HG02938 (cell line): ENCODE measurements around the gene LOXHD1.

Experiments
- ATAC-seq: cut with Tn5 transposase; IDR thresholded peaks from one replicate; pipeline ENCODE4 v1.9.1; 2021; ENCODE audit warnings: mild to moderate bottlenecking, moderate library complexity; ENCODE audit not compliant: unreplicated experiment

Gene LOXHD1

DNA sequence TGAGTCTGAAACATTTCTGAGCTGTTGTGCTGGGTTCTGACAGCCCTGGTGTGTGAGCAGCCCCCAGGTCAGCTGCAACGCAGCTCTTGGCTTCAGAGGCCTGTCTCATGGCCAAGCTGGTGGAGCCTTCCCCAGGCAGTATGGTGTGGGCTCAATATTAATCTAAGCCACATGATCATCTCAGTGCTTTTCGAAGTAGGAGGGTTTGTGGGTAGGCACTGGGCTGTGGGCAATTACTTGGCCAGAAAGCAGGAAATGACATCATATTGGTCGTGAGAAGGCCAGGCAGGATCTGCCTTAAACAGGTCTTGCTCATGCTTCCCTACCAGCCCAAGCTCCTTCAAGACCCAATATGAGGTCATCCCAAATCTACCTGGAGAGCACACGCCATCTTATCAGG is 26.9 kb downstream of the LOXHD1 start:
- ATAC-seq = no peak

DNA sequence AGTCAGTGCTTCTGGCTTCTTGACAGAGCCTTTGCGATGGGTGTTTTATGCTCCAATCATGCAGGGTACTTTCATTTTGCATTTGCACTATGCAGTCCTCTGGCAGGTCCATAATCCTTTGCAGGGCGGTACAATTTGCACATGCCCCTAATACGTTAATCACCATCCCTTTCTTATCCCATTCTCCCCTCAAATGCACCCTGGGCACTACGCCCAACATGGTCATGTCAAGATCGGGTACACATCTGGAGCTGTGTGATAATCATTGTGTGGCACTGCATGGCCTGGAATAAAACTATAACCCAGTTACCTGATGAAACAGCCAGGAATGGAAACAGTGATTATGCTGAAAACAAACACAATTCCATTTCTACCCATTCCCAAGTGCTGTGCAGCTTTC is 27.7 kb downstream of the LOXHD1 start:
- no peak for ATAC-seq

DNA sequence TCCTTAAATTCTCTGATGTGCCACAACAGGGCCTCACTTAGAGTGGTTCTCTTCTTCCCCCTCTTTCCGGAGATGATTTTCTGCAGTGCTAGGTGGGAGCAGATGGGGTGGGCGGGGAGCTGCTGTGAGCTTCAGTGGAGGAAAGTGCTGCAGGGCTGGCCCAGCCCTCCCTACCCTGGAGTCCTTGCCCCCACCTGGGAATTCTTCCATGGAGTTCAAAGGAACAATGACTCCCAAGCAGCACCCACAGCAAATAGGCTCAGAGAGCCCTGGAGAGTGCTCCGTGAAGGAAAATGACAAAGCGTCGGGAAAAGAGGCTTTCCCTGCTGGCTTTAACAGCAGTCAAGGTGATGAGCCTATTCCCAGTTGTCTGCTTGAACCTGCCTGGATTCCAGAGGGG is 28.8 kb downstream of the LOXHD1 start:
- no peak for ATAC-seq

DNA sequence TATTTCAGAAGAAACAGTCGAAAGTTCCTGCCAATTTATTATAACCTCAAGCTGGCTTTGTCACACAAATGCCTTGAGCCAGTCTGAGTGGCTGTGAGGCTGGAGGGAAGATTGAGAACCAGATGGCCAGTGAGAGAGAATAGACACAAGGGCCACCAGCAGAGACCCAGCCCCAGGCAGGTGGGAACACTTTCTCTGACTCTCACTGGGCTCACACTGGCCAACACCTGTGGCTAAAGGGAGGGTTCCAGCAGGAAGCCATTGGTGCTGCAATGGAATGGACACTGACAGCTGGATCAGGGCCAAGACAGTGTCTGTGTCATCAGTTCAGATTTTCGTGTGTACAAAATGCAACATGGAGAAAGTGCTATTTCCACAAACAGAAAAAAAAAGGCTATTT is 29.9 kb downstream of the LOXHD1 start:
- no peak for ATAC-seq

DNA sequence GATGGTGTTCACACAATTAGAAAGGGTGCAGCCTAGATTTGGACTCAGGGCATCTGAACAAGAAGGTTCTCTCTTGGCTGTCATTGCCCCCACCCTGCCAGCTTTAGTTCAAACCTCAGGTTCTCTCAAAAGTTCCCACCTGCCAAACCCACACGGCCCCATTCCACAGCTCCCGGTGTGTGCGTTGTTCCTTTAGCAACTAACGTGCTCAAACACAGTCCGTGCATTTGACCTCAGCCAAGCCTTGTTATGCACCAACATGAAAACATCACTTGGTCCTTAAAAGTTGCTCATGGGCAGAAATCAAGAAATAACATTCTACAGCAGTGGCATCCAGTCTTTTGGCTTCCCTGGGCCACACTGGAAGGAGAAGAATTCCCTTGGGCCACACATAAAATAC is 32.0 kb downstream of the LOXHD1 start:
- ATAC-seq = no peak

DNA sequence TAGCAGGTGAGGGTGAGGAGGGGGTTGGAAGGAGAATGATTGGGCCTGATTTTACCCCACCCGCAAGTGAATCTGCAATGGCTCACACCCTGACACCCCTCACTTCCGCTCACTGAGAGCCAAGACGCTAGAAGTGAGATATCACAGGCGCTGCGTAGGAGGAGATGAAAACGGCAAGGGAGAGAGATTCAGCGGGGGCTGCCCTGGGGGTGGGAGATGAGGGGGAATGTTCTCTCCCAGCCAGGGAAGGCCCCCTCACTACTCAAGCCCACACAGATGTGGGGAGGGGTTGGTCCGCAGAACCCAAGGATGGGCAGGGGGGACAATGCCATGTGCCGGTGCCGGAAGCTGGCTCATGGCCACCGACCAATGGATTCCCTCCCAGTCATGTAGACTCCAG is 32.9 kb downstream of the LOXHD1 start:
- no peak for ATAC-seq

DNA sequence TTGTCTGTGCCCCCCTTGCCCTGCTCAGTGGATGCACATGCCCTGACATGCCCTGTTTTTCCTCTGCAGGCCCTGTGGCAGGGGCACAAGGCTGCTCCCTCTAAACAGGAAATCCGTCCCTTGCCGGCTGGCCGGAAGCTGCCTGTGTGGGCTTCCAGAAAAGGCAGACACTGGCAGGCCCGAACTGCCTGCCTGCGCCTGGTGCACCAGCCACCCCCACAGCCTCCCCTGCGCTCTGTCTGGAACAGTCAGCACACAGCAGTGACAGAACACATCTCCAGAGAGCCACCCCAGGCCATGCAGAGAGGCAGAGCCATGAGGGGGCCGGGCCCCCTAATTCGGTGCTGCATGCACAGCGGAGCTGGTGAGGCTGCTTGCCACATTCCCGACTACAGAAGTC is 33.5 kb downstream of the LOXHD1 start:
- ATAC-seq = no peak

DNA sequence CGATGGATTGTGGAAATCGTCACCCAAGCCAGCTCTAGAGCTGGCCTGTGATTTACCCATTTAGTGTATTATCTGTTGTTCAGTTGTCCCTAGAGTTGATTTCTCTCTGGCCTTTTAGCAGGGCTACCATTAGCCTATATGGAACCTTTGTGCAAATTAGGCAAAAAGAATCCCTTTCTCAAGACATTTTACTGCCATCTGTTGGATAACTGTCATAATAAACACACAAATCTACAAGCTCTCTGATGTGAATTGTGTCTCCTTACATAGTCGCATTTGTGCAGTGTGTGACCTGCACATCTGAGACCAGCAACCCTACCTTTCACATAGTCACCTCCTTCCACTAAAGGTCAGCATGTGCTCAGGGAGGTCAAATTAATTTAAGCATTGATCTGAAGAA is 34.0 kb downstream of the LOXHD1 start:
- no peak for ATAC-seq

DNA sequence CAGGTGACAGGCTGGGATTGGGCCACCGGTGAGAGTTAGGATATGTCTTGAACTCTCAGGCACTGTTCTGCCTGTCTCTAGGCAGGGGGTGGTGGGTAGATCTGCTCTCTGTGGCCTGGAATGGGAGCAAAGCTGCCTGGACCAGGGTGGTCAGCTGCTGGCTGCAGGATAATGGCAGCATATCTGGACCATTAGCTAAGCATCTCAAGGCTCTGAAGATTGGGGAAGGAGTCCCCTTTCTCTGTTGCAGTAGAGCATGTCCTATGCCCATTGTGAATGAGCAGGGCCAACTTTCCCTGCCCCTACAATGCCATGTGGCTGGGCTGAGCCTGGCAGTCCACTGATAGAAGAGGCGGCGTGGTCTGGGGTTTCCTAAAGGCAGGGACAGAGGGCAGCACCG is 34.6 kb downstream of the LOXHD1 start:
- ATAC-seq = no peak

DNA sequence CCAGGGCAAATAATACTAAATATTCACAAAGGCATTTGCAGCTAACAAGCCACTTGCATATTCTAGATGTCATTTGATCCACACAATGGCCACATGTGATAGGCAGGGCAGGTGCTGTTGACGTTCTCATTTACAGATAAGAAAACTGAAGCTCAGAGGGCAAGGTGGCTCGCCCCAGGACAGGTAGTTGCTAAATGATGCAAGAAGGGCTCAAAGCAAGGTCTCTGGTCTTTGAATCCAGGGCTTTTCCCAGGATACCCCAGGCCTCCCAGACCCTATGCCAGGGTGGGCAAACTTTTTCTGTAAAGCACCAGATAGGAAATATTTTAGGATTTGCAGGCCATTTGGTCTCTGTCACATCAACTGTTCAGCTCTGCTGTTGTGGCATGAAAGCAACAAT is 35.1 kb downstream of the LOXHD1 start:
- ATAC-seq = no peak

DNA sequence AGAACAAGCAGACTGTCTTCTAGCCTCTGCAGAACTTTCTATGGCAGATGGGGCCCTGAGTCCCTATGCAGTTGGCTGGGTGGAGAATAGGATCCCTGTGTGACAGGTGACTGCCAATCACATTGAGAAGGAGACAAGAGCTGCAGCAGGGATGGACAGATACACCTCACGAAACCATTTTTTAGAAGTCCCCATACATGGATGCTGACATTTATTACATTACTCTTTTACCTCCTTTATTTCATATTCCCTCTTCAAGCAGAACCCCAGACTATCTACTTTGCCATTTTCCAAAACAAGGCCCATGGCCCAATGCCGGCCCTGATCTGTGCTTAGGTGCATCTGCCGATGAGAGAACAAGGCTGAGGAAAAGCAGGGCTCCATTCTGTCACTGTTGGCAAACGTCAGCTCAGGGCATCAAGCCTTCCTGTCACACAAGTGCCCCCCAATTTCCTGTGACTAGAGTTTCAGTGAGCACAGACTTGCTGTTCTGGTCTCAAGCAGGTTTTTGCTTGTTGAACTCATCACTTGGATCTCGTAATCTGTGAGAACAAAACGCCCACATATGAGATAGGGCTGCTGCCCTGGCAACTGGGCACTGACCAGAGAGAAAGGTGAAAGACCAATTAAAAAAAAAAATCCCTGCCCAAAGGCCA is 35.8 kb downstream of the LOXHD1 start:
- ATAC-seq = no peak

DNA sequence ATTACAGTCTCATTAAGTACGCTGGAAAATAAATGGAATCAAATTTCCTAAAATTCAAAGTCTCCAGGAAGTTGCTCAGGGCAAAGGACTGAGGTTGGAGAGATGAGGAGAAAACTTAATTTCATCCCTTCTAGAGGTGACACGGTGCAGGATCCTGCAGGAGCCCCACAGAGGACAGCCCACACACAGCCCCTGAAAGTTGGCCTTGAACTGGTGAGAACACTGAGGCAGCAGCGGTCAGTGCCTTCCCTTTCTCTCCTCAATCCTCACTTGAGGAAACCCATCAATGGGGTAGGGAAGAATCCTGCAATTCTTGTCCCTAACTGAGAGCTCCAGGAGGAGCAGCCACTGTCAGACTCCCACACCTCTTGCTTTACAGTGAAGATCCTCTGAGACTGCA is 37.5 kb downstream of the LOXHD1 start:
- no peak for ATAC-seq

DNA sequence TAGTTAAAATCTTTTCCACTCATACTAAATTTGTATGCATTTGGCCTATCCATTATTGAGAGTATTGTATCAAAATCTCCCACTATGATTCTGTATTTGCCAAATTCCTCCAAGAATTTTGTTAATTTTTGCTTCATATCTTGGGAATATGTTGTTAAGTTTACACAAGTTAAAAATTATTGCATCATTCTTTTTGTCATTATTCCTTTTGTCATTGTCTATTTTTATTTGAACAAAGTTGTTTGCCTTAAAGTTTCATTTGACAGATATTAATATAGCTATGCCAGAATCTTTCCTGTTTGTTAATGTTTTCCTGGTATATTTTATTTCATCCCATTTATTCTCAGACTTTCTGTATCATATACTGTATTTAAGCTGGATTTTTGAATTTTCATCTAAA is 41.3 kb downstream of the LOXHD1 start:
- no peak for ATAC-seq

DNA sequence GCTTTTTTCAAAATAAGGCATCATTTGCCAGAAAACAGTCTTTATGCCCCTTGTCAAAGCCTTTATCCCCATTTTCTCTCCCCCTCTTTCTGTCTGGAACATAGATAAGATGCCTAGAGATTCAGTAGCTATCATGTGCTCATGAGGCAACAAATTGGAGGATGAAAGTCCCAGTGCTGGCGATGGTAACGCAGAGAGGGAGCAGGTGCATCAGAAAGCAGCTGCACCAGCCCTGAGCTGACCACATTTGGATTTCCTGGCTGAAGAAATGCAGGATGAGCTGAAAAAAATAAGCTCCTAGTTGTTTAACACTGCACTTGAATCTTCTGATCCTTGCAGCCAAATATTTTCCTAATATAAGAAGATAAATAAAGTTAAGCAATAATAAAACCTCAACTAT is 48.0 kb downstream of the LOXHD1 start:
- ATAC-seq = no peak

DNA sequence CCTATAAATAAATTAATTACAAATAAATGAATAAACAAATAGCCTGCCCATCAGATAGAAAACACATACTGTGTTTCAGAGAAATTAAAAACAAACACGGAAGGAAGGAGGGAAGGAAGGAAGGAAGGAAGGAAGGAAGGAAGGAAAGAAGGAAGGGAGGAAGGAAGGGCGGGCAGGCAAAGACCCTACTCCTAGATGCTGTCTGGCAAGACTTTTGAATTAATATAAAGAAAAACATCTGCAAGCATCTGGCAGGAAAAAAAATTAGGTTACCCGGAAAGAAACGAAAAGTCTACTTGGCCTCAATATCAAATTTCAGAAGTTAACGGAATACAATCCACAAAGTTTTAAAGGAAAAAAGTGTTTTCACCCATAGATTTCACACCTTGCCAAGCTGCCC is 49.1 kb downstream of the LOXHD1 start:
- no peak for ATAC-seq

DNA sequence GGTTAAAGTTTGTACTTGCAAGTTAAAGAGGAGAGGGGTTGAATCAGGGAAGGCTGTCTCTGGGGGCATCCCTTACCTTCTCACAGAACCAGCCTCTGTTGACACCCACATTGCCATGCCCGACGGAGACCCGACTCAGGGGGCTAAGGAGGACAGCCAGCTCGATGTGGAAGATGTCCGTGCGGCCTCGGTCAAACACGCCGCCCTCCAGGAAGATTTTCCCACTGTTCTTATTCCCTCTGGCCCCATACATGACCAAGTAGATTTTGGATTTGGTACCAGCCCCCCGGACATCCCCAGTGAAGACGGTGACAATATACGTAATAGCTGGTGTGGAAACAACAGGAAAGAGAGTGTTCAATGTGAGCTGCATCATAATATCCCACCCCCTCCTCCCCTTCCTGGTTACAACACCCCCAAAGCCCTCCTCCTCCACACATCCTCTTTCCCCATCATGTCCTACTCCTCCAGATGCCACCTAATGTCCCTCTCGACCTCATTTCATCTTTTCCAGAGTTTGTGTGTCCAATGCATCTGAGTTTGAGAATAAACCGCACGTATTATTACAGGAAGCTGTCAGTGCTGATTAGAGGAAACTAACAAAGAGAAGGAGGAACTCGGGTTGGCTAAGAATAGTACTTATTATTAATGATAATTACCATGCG is 55.7 kb downstream of the LOXHD1 start:
- no peak for ATAC-seq

DNA sequence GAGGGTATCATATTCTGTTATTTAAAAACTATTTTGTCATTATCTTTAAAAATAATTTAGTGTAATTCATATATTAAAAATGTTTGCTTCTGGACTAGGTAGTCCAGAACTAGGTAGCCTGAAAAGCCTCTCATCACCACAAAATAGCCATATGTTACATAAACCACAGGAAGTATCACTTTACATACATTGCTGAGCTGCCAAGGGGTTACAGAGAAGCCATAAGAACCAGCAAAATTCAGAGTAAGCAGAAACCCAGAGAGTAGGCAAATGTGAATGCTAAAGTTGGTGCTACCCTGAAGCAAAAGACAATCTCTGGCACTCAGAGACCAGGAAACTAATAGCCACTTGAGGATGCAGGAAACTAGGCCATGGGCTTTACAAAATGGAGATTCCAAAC is 60.9 kb downstream of the LOXHD1 start:
- ATAC-seq = no peak

DNA sequence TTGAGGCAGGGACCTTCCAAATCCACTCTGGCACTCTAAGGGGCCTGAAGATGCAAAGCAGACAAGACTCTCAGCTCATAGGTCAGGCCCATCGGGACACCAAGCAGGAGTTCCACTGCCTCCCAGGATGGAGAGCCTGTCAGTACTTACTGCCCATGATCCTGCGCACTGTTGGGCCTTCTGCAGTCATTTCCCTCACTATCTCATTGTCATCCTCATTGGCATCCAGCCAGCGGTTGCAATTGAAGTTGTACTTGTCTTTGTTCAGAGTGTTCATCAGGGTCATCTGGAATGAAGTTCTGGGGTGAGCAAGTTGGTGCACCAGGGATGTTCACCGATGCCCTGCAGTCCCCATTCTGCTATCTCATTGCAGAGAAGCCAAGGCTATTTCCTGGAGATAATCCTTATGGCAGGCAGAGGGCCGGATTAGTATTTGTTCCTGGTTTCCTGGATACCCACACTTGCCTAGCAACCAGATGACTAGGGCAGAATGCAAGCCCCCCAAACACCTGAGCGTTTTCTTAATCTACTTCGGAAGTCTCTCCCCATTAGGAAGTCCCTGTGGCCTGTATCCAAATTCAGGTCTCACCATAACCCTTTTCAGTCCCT is 65.1 kb downstream of the LOXHD1 start:
- no peak for ATAC-seq

DNA sequence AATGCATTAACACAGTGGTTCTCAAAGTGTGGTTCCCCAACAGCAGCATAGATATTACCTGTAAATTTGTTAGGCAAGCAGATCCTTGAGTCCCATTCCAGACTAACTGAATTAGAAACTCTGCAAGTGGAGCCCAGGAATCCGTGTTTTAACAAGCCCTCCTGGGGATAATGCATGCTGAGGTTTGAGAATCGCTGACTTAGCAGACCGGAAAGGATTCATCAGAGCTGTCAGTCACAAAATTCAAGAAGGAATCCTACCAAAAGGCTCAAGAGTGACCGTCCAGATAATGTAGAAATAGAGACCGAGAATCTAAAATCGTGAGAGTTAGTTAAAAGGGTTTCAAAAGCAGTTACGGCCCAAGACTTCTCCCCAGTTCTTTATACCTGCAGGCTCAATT is 66.9 kb downstream of the LOXHD1 start:
- ATAC-seq = no peak

DNA sequence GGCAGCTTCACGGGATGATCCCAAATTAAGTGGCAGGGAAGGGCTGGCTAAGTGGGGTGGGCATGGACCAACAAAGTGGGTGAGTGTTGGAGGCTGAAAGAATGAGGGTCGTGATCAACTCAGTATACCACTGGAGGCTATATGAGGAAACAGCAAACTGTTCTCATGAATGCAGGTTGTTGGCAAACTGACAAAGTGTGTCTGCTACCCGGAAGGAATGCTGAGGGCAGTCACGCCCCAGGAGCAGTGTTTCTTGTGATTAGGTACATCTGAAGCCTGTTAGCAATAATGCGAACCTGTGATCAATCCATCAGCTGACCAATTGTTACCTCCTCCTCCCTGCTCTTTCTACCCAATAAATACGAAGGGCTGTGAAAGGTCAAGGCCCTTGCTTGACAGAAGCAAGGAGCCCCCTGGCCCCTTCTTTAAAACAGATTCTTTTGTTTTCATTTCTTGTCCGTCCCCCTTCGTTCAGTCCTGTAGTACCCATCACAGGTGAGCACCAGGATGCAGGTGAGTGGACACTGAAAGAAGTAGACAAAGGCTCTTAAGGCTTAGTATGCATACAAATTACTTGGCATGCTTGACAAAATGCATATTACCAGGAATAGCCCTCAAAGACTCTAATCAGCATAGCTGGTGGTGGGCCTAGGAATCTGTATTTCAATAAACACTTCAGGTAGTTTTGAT is 67.9 kb downstream of the LOXHD1 start:
- no peak for ATAC-seq

DNA sequence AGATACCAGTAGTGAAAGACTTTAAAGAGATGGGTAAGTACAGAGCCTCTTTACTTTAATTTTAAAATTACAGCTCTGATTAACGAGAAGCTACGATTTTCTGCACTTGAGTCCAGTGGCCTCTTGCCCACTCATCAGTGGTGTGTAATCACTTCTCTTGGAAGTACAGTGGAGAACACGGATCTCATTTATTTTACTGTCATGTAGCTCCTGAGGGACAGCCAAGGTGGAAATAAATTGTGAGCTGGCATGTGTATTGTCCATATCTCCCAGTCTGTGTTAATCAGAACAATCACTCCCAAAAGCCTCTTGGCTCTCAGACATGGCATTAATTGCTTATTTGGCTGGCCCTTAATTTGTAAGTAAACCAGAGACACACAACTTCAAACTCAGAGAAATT is 69.4 kb downstream of the LOXHD1 start:
- ATAC-seq = no peak

DNA sequence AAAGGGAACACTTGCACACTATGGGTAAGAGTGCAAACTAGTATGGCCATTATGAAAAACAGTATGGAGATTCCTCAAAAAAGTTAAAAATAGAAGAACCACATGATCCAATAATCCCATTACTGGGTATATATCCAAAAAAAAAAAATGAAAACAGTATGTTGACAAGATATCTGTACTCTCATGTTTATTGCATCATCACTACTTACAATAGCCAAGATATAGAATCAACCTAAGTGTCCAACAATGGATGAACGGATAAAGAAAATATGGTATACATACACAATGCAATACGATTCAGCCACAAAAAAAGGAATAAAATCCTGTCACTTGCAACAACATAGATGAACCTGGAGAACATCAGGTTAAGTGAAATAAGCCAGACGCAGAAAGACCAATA is 73.3 kb downstream of the LOXHD1 start:
- ATAC-seq = no peak
